Heart right ventricle (tissue), 16 donors: ENCODE measurements around the gene GREB1L. TPM values are rescaled to one million over a fixed set of nuclear protein-coding genes. Genes with fewer than 3 reads are reported as not detected.

Experiments
- ATAC-seq, 8 donors: fragments of 200-7000 bp; cut with Tn5 transposase; one replicate each; pipeline ENCODE4 v1.9.1; 2020; ENCODE audit warnings: mild to moderate bottlenecking in 8 of 8, moderate library complexity in 8 of 8, moderate number of reproducible peaks in 1 of 8
- DNase-seq, 2 donors: peaks; one replicate each; pipeline ENCODE4 v3.0.0-alpha.2; 2020
- H3K27ac ChIP-seq, 10 donors: fragments of 200-600 bp; sonication (generic) in 2 of 10; one replicate each; pipeline versions ENCODE4 v1.5.0 to v1.8.0; 2020 to 2022; ENCODE audit warnings: mild to moderate bottlenecking in 3 of 10
- H3K27me3 ChIP-seq, 7 donors: fragments of 200-600 bp; one replicate each; pipeline ENCODE4 v1.8.0; 2021 to 2022; ENCODE audit warnings: mild to moderate bottlenecking in 2 of 7
- H3K36me3 ChIP-seq, 9 donors: fragments of 200-600 bp; sonication (generic) in 1 of 9; one replicate each; pipeline versions ENCODE4 v1.5.0 to v1.8.0; 2020 to 2022; ENCODE audit warnings: mild to moderate bottlenecking in 2 of 9
- H3K4me1 ChIP-seq, 9 donors: fragments of 200-600 bp; sonication (generic) in 1 of 9; one replicate each; pipeline versions ENCODE4 v1.5.0 to v1.8.0; 2020 to 2022; ENCODE audit warnings: mild to moderate bottlenecking in 4 of 9
- H3K4me3 ChIP-seq, 10 donors: fragments of 200-600 bp; sonication (generic) in 2 of 10; one replicate each; pipeline versions ENCODE4 v1.5.0 to v1.8.0; 2020 to 2022; ENCODE audit warnings: mild to moderate bottlenecking in 7 of 10, moderate library complexity in 2 of 10
- H3K9me3 ChIP-seq, 11 donors: fragments of 200-600 bp in 10 of 11; sonication (generic) in 2 of 11; one replicate each; pipeline versions ENCODE4 v1.5.0 to v1.8.0; 2013 to 2022; ENCODE audit warnings: mild to moderate bottlenecking in 2 of 11, control low read depth in 1 of 11, moderate library complexity in 1 of 11
- WGBS, 2 donors: extraction: QIAGEN DNeasy Blood & Tissue Kit; methylation state at CpG; one replicate each; pipeline ENCODE4 v1.1.7; 2013; ENCODE audit warnings: inconsistent platforms in 1 of 2; 5-methylcytosine and 5-hydroxymethylcytosine counted together
- intact Hi-C, 10 donors: fragments of 100-400 bp; cut with DNase I; formaldehyde crosslinking; loops; one replicate each; pipeline versions ENCODE4 v1.11.1 to v1.14.2; 2022
- polyA plus RNA-seq, 2 donors: library from polyadenylated mRNA; stranded (reverse); fragments of 200-250 nt; gene quantifications; one replicate each; pipeline ENCODE4 v1.2.3, GENCODE V29; 2013
- total RNA-seq, 10 donors: library from RNA; stranded (reverse); fragmentation: NEBNext Ultra II Directional in 3 of 10; extraction: Animal tissue kit (Norgen Biotek cat#: 25700) in 3 of 10; gene quantifications; one replicate each; pipeline versions ENCODE4 v1.2.1 to v1.2.4, GENCODE V29; 2021 to 2023
- TF ChIP-seq, protein P1 (sequence below), 9 donors: fragments of 200-600 bp; sonication (generic) in 2 of 9; IDR thresholded peaks; one replicate each; pipeline versions ENCODE4 v1.5.0 to v1.8.0; 2021 to 2022; ENCODE audit warnings: antibody characterized with exemption in 9 of 9, mild to moderate bottlenecking in 5 of 9, moderate library complexity in 1 of 9
- donor health status: Arrhythmogenic right ventricular cardiomyopathy.
- donor health status: ischemic (EF 13 %, LVEDD 7.1; RV severe dilation, severe dysfunction).
- donor health status: healthy with polysubstance abuse.
- donor health status: DM: no; HTN: yes; CAD: no.
- donor health status: DM: no; HTN: no; CAD: no.
- donor health status: ischemic (EF 25% LVEDD 6.9; RV normal size, moderate dysfunction).
- donor health status: ischemic (EF 25% LVEDD 5.7; RV mildly dilated, moderate dysfunction).
- donor health status: healthy.
- donor health status: DM: yes; HTN: yes; CAD: no.
- donor health status: Ischemic cardiomyopathy.
- donor health status: ischemic (EF 35%, LVEDD 5.7; RV mildly dilated, moderate dysfunction).
- donor health status: nonischemic (EF 11% LVEDD 7.7; RV severe dilation, severe dysfunction).
- donor health status: DM: yes; HTN: yes; CAD: no.
- donor health status: PGD.
- donor health status: ischemic (EF 29% LVEDD 5.4; RV normal size, mild dysfunction).
- donor health status: nonischemic (EF 23%, LVEDD 6.1; RV moderate dilation, normal function).

Gene GREB1L
- total and polyA plus RNA-seq, 12 donors: 0.54 to 14.3 (median 10.9) TPM

DNA sequence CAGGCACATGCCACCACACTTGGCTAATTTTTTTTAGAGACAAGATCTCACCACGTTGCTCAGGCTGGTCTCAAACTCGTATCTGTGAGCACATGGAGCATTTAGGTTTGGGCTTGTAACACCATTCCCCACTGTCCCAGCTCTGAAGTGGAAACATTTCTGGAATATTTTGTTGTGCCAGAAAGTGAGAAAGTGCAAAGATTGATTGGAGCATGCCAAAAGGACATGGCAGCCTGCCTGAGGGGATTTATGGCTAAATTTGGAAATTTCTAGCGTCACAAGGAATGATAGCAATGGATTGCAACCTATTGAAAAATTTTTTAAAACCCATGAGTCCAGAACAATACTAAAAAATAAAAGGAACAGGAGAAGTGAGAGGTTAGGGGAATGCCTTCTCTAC lies 221.7 kb downstream of the GREB1L start:
- WGBS, 2 donors: 32 to 40% methylated on average over 3 of the region's 3 CpGs
- no peaks in the 10 kb centered on the region for H3K9me3 ChIP-seq
- H3K27me3 ChIP-seq: no peaks in the 10 kb centered on the region
- intact Hi-C loops: no loop called here
- ATAC-seq: no peak
- peaks cover 0 to 11% (median 0%) of the 10 kb centered on the region in 9 donors for H3K4me1 ChIP-seq
- H3K27ac ChIP-seq: peak overlapping the region in 2 of 10 donors; percentile 1 to 14
- H3K4me3 ChIP-seq: no peak overlapping the region
- TF ChIP-seq, protein P1, sequence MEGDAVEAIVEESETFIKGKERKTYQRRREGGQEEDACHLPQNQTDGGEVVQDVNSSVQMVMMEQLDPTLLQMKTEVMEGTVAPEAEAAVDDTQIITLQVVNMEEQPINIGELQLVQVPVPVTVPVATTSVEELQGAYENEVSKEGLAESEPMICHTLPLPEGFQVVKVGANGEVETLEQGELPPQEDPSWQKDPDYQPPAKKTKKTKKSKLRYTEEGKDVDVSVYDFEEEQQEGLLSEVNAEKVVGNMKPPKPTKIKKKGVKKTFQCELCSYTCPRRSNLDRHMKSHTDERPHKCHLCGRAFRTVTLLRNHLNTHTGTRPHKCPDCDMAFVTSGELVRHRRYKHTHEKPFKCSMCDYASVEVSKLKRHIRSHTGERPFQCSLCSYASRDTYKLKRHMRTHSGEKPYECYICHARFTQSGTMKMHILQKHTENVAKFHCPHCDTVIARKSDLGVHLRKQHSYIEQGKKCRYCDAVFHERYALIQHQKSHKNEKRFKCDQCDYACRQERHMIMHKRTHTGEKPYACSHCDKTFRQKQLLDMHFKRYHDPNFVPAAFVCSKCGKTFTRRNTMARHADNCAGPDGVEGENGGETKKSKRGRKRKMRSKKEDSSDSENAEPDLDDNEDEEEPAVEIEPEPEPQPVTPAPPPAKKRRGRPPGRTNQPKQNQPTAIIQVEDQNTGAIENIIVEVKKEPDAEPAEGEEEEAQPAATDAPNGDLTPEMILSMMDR (IDR thresholded peaks at IDR 0.05): no peak
- no peaks in the 10 kb centered on the region for H3K36me3 ChIP-seq
- DNase-seq: no peak

DNA sequence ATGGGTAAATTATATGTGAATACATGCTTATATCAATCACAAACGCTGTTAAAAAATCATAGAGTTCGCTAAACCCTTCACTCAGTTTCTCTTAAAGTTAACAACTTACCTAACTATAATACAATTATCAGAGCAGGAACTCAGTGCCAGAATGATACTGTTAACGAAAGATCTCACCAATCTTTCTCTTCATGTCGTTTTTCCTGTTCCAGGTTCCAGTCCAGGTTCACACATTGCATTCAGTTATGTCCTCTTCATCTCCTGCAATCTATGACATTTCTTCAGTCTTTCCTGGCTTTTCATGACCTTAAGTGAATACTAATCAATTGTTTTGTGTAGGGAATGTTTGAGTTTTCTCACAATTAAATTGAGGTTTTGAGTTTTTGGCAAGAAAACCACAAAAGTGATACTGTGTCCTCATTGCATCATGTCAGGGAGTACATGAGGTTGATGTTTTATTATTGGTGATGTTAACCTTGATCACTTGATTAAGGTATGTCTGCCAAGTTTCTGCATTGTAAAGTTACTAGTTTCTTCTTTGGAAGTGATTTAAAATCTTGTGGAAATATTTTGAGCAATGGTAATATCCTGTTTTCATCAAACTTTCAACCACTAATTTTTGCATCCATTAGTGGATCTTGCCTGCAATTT lies 226.6 kb downstream of the GREB1L start:
- no peak overlapping the region for H3K27ac ChIP-seq
- H3K4me3 ChIP-seq: no peak overlapping the region
- peaks cover 0 to under 1% (median 0%) of the 10 kb centered on the region in 11 donors for H3K9me3 ChIP-seq
- H3K4me1 ChIP-seq: peaks cover 0 to 2% (median 0%) of the 10 kb centered on the region in 9 donors
- 78 to 79% methylated on average over 4 of the region's 4 CpGs for WGBS, 2 donors
- TF ChIP-seq, protein P1 (IDR thresholded peaks at IDR 0.05): no peak
- ATAC-seq (no peak), DNase-seq (no peak)
- no peaks in the 10 kb centered on the region for H3K36me3 ChIP-seq
- intact Hi-C loops: no loop called here
- no peaks in the 10 kb centered on the region for H3K27me3 ChIP-seq

DNA sequence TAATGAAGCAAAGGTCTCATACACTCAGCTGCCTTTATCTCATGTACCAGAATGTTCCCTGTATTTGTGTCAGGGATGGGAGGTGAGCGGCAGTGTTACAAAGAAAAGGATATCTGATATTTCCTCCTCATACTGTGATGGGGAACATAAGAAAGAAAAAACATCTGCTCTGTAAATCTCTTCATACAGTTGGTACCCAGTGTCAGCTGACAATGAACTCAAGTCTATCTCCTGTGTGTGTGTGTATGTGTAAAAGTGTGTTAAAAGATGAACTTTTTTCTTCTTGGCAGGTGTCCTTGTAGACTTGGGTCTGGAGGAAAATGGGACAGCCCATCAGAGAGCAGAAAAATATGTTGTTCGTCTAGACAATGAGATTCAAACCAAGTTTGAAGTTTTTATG lies 230.7 kb downstream of the GREB1L start:
- Histone ChIP-seq H3K36me3 (no peaks in the 10 kb centered on the region), H3K27me3 (no peaks in the 10 kb centered on the region), H3K4me1 (no peaks in the 10 kb centered on the region), H3K9me3 (peaks cover 0 to 2% (median 0%) of the 10 kb centered on the region in 11 donors), H3K27ac (no peak overlapping the region), H3K4me3 (no peak overlapping the region)
- intact Hi-C loops: no loop called here
- WGBS, 2 donors: 82 to 86% methylated on average over 2 of the region's 2 CpGs
- ATAC-seq (no peak), DNase-seq (no peak)
- TF ChIP-seq, protein P1 (IDR thresholded peaks at IDR 0.05): no peak

DNA sequence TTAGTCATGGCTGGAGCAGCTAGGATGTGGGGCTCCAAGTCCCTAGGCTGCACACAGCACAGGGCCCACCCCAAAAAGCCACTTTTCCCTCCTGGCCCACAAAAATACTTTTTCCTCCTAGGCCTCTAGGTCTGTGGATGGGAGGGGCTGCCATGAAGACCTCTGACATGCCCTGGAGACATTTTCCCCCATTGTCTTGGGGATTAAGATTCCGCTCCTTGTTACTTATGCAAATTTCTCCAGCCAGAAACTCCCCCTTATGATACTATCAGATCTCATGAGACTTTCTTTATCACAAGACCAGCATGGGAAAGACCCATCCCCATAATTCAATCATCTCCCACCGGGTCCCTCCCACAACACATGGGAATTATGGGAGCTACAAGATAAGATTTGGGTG lies 232.6 kb downstream of the GREB1L start:
- intact Hi-C loops: no loop called here
- Histone ChIP-seq H3K36me3 (no peaks in the 10 kb centered on the region), H3K9me3 (peaks cover 0 to 2% (median 0%) of the 10 kb centered on the region in 11 donors), H3K27me3 (no peaks in the 10 kb centered on the region), H3K27ac (no peak overlapping the region), H3K4me3 (no peak overlapping the region), H3K4me1 (no peaks in the 10 kb centered on the region)
- TF ChIP-seq, protein P1 (IDR thresholded peaks at IDR 0.05): no peak
- DNase-seq (no peak), ATAC-seq (no peak)
- 78 to 90% methylated on average over 2 of the region's 2 CpGs for WGBS, 2 donors
